Inflammatory macrophage (primary cell): ENCODE results near the gene GALR3.

Source experiments
- DNase-seq, 2 donors: peaks; one replicate each; pipeline ENCODE4 v3.0.0-alpha.2; 2020 to 2022

GALR3 gene

GRCh38 chr22:37803639-37804351, 19.4 kb upstream of the GALR3 start:
- DNase-seq, result no peak

DNA sequence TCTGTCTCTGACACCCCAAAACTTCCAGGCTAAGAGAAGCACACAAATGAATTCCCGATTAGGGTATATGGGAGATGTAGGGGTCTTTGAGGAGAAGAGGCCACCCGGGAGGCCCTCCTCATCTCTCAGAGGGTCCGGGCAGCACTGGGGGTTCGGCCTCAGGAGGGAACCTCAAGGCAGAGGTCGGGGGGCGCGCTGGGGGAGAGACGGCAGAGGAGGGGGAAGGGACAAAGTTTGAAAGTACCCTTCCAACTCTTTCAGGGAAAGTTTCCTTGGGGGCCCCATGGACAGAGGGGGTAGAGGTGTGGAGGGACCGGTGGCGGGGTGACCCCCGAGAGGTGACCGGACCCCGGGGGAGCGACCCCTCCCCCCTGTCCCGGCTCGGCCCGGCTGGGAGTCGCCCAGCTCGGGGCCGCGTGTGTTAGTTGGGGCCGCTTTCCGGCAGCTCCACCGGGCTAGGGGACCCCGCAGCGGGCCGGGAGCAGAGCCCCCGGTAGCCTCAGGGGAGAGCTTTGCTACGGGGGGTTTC, 18.8 kb upstream of the GALR3 start:
- no peak for DNase-seq

DNA sequence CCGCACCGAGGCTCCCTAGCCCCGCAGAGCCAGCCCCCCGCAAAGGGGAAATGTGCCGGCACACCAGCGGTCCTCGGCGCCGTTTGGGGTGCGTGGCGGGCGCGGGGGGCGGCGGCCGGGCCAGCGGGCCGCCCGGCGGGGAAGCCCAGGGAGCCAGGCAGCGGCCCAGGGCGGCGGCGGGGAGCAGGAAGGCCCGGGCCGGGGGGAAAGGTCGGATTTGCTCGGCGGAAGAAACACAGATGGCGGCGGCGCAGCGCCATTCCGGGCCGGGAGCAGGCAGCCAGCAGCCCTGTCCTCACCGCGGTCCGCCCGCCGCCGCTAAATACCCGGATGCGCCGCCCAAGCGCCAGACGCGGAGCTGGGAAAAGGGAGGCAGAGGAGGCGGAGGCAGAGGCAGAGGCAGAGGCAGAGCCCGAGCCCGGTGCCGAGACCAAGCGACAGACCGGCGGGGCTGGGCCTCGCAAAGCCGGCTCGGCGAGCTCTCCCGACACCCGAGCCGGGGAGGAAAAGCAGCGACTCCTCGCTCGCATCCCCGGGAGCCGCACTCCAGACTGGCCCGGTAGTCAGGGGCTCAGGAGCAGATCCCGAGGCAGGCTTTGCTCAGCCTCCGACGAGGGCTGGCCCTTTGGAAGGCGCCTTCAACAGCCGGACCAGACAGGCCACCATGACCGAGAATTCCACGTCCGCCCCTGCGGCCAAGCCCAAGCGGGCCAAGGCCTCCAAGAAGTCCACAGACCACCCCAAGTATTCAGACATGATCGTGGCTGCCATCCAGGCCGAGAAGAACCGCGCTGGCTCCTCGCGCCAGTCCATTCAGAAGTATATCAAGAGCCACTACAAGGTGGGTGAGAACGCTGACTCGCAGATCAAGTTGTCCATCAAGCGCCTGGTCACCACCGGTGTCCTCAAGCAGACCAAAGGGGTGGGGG, 18.0 kb upstream of the GALR3 start:
- DNase-seq, result peak; percentile 82 to 83

- no peak for DNase-seq
Measured at GRCh38 chr22:37805810-37806277, 17.3 kb upstream of the GALR3 start.

- DNase-seq, result no peak
Measured at GRCh38 chr22:37806409-37807333, 16.5 kb upstream of the GALR3 start.

- DNase-seq, result peak; percentile 91 to 94
Measured at GRCh38 chr22:37807410-37808293, 15.5 kb upstream of the GALR3 start, which contains the start of gene GCAT. Gene GCAT (plus strand): TSS chr22:37807934. CDS start chr22:37807968, 34 bp downstream.

DNA sequence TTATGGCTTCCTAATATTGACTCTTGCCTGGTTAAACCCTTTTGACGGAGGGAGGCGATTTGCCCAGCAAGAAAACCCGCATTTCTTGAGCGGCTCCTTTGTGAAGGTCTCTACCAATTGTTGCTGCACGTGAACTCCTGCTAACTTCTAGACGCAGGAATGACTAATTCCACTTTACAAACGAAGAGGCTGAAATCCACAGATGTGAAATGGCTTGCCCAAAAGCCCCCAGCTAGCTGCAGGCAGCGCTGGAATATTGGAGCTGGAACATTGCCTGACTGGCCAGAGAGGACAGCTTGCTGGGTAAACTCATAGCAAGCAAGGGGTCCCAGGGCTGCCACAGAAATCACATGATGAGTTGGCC, 14.9 kb upstream of the GALR3 start:
- DNase-seq, result no peak

GRCh38 chr22:37809672-37810333, 13.4 kb upstream of the GALR3 start:
- DNase-seq, result no peak

DNA sequence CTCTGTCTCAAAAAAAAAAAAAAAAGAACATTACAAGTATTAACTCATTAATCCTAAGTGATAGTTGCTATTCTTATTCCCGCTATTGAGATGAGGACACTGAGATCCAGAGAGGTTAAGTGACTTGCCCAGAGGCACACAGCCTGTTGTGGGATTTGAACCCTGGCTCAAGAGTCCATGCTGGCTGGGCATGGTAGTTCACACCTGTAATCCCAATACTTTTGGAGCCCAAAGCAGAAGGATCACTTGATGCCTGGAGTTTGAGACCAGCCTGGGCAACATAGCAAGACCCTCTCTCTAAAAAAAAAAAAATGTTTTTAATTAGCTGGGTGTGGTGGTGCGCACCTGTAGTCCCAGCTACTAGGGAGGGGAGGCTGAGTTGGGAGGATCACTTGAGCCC, 11.3 kb upstream of the GALR3 start:
- DNase-seq, result no peak

- no peak for DNase-seq
Measured at GRCh38 chr22:37812869-37813678, 10.1 kb upstream of the GALR3 start.

- DNase-seq, result no peak
Measured at GRCh38 chr22:37815593-37815992, 7.6 kb upstream of the GALR3 start.

DNA sequence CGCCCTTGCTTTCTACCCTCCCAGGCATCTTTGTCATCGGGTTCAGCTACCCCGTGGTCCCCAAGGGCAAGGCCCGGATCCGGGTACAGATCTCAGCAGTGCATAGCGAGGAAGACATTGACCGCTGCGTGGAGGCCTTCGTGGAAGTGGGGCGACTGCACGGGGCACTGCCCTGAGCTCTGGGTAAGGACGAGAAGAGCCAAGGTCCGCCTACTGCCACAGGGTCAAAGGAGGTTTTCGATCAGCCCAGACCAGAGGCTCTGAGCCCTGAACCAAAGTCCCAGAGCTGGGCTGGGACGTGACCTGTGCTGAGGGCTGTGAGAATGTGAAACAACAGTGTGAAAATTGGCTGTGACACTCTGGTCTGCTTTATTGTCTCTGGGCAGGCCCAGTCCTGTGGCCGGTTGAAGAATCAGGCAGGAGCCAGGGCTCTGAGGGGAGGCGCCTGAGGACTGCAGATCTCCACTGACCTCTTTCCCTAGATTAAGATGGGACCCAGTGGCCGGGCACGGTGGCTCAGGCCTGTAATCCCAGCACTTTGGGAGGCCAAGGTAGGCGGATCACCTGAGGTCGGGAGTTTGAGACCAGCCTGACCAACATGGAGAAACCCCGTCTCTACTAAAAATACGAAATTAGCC, 6.5 kb upstream of the GALR3 start:
- no peak for DNase-seq

DNA sequence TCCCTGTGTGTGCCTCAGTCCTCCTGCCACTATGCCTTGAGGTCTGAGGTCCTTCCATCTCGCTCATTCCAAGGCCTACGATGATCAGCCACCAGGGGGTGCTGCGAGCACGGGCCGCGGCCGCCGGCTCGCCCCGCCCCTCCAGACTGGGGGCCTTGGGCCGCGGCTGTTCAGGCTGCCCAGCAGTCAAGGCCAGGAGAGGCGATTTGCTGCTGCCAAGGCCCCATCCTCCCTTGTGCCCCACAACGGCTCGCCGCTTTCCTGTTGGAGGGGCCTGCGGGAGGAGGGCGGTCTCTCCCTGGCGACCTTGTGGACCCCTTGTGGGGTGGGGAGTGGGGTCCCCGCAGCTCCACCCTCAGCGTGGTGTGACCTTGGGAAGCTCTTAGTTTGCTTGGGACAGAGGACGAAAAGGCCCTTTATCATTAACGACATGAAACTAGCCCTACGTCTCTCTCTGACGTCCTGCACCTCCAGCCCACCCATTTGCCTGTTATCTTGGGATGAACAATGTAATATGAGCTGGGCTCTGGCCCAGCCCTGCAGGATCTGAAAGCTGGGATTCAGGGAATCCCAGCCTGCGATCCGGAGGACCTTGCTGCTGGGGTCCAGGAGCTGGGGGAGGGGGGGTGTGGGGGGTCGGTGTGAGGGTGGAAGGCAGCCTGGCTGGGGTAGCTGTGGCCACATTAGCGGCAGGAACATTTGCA, 5.3 kb upstream of the GALR3 start:
- DNase-seq, result peak; percentile 73 to 78

DNA sequence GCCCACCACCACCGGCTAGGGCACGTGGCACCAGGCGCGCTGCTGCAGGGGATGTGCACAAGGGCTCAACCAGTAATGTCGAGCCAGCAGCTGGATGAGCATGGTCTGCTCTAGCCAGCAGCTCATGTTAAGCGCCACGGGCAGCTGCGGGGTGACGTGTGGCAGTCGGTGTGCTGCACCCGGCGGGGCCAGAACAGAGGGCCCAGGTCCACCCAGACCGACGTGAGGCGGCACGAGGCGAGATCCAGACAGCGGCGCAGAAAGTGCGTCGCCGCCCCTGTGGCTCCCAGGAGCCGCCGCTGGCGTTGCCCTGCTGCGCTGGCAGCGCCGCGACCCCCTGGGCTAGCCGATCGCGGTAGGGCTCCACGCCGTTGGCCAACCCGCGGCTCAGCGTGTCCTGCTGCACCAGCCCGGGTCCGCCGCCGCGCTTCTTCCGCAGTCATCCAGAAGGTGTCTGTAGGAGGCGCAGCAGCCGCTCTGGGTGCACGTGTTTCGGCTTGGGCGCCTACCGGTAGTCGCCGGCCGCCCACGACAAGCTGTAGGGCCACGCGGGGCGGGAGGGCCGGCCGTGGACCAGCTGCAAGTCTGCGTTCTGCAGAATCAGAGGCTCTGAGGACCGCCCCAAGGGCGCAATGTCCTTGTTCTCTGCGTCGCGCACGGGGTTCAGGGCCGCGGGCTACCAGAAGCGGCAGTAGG, 4.6 kb upstream of the GALR3 start:
- DNase-seq, result peak; percentile 68 to 87

GRCh38 chr22:37819105-37819433, 4.1 kb upstream of the GALR3 start:
- DNase-seq, result no peak

DNA sequence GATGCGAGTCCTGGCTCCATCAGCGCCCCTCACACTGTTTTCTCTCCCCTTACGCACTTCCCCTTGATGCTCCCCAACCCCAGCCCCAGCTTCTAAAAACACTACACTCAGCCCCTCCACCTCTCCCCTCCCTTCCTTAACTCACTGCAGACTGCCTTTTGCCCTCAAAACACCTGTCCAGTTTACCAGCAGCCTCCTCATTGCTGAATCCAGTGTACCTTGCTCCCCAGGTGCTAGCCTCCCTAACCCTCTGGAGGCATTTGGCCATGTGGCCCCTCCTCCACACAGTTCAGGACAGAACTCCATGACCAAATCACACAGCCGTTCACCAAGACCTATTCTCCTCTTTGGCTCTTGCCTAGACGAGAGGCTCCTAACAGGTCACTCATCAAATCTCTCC, 2.8 kb upstream of the GALR3 start:
- no peak for DNase-seq

DNA sequence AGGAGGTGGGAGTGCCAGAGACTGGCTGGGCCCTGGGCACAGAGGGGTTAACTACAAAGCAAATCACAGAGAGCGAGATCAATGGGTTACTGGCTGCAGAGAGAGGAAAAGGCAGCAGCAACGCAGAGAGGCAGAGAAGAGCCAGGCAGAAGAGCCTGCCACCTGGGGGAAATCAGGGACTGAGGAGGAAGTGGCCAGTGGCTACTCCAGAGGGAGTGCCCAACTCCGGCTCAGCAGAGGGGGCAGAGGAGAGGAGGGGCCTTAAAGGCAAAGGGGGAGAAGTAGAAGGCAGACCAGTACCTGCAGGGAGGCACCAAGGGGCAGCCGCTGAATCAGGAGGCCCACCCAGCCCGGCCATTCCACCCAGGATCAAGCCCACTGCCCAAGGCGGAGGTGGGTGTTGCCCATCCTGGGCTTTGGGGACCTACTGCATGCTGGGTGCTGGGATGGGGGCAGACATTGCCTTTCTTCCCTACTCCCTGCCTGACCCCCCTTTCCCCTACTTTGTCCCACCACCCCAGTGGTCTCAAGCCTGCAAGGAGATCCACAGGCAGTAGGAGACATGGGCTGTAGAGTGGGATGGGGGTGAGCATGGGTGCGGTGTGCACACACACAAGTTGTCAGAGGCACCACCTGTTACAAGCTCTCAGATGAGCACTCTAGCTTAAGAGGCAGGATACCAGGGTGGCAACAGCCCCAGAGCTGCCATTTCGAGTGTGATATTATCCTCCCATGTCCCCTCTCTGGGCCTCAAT, 926 bp upstream of the GALR3 start:
- no peak for DNase-seq
